ENCODE results near the gene SET. TPM values are rescaled to one million over a fixed set of nuclear protein-coding genes. Genes with fewer than 3 reads are reported as not detected.
A peak's percentile ranks its signal among the peaks of the same experiment; 100 is the strongest.

Gene SET
- total RNA-seq, 2 experiments from 2014 or later = 749 to 755 TPM

- Mint-ChIP-seq H3K4me1 (ENCODE audit: low read depth) (peaks cover 48% of the 10 kb centered on the region), H3K27me3 (no peaks in the 10 kb centered on the region), H3K9me3 (no peaks in the 10 kb centered on the region), H3K36me3 (ENCODE audit: low read depth) (peaks cover 20% of the 10 kb centered on the region), H3K27ac (peak overlapping the region; percentile 98), H3K4me3 (peak overlapping the region; percentile 98)
- DNase-seq = peak; percentile 90
- no peak for TF ChIP-seq CTCF (IDR thresholded peaks at IDR 0.05)
- CTCF ChIA-PET = interaction anchor here (0.8 to 1.0 kb wide), 3 partner anchors 8 to 17 kb away, joined by 3 to 4 read pairs (median 3); partner anchors contain the start of gene PKN3
- POLR2A ChIA-PET = interaction anchor here (0.6 to 2.5 kb wide), 15 partner anchors 9 to 380 kb away, joined by 3 to 14 read pairs (median 5); partner anchors contain the start of genes DYNC2I2, ENDOG, PKN3 and SPTAN1
- intact Hi-C loops (cut with micrococcal nuclease) = no loop called here
- ATAC-seq = peak; percentile 52
Measured at GRCh38 chr9:128684325-128685199, 4.5 kb upstream of the SET start.

- Mint-ChIP-seq H3K9me3 (no peaks in the 10 kb centered on the region), H3K27me3 (no peaks in the 10 kb centered on the region), H3K4me1 (ENCODE audit: low read depth) (peaks cover 48% of the 10 kb centered on the region), H3K4me3 (peak overlapping the region; percentile 98), H3K36me3 (ENCODE audit: low read depth) (peaks cover 26% of the 10 kb centered on the region), H3K27ac (peak overlapping the region; percentile 98)
- POLR2A ChIA-PET = interaction anchor here (0.6 to 2.5 kb wide), 7 partner anchors 8 to 302 kb away, joined by 3 to 14 read pairs (median 10); partner anchors contain the start of genes DYNC2I2, ENDOG and SPTAN1
- no peak for TF ChIP-seq CTCF (IDR thresholded peaks at IDR 0.05)
- intact Hi-C loops (cut with micrococcal nuclease) = no loop called here
- DNase-seq (peak; percentile 74), ATAC-seq (peak; percentile 24)
- CTCF ChIA-PET = no interaction called here
Measured at GRCh38 chr9:128685636-128686489, 3.2 kb upstream of the SET start.

- peaks cover 55% of the 10 kb centered on the region for H3K4me1 Mint-ChIP-seq (ENCODE audit: low read depth)
- H3K4me3 Mint-ChIP-seq = peak overlapping the region; percentile 98
- POLR2A ChIA-PET = interaction anchor here (3.0 kb wide), 1 partner anchor 10 kb away, joined by 16 read pairs; no protein-coding TSS in a partner anchor
- H3K27me3 Mint-ChIP-seq = no peaks in the 10 kb centered on the region
- DNase-seq (no peak), ATAC-seq (no peak)
- peak overlapping the region; percentile 98 for H3K27ac Mint-ChIP-seq
- peaks cover 34% of the 10 kb centered on the region for H3K36me3 Mint-ChIP-seq (ENCODE audit: low read depth)
- CTCF ChIA-PET = no interaction called here
- H3K9me3 Mint-ChIP-seq = no peaks in the 10 kb centered on the region
- no peak for TF ChIP-seq CTCF (IDR thresholded peaks at IDR 0.05)
- intact Hi-C loops (cut with micrococcal nuclease) = no loop called here
Measured at GRCh38 chr9:128687453-128687852, 1.6 kb upstream of the SET start.

DNA sequence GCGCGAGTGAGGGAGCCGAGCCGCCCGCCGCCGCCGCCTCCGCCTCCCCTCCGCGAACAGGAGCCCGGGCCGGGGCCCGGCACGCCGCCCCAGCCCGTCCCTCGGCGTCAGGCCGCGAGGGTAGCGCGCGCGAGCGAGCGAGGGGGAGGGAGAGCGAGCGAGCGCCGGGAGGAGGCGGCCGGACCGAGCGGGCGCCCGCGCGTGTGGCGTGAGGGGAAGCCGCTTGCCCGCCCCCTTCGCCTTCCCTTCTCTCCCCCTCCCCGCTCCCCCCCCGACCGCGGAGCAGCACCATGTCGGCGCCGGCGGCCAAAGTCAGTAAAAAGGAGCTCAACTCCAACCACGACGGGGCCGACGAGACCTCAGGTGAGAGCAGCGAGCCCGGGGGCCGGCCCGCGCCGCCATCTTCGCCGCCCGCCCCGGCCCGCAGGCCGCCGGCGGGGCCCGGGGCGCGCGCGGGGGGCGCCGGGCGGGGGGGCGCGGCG is 312 bp downstream of the SET start:
- Mint-ChIP-seq H3K27ac (peak overlapping the region; percentile 66), H3K27me3 (no peaks in the 10 kb centered on the region), H3K9me3 (no peaks in the 10 kb centered on the region), H3K4me3 (peak overlapping the region; percentile 51), H3K36me3 (ENCODE audit: low read depth) (peaks cover 44% of the 10 kb centered on the region), H3K4me1 (ENCODE audit: low read depth) (peaks cover 62% of the 10 kb centered on the region)
- ChIA-PET POLR2A (interaction anchor here (0.5 to 3.4 kb wide), 13 partner anchors 8 to 888 kb away, joined by 3 to 16 read pairs (median 4); partner anchors contain the start of genes ENDOG and ZER1), CTCF (no interaction called here)
- intact Hi-C loops (cut with micrococcal nuclease) = no loop called here
- peak; percentile 0 for ATAC-seq
- TF ChIP-seq CTCF (IDR thresholded peaks at IDR 0.05) = no peak
- DNase-seq = peak; percentile 57

All from activated CD8-positive, alpha-beta T cell treated with anti-CD3 and anti-CD28 coated beads for 36 hours (primary cell).